ENCODE data around the gene SORCS2.

The SORCS2 gene

DNA sequence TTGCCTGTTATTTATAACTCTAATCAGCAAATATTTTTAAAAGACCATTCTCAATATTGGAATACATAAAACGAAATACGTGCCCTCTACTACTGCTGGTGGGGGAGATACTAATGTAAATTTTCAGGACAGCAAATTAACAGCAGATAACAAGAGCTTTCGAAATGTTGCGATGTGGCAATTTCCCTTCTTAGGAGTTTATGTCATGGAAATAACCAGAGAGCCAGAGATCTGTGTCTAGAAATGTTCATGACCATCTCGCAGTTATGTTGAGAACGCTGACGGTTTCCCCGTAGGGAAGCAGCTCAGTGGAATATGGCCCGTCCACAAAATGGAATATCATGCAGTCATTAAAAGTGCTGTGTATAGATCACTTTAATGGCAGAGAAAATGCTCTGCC is 480.8 kb downstream of the SORCS2 start:
- DNase-seq (ENCODE audit: low read depth): peak; percentile 37
- no peak overlapping the region for H3K4me3 ChIP-seq (ENCODE audit: low read depth, low read length)
- TF ChIP-seq, protein P1, sequence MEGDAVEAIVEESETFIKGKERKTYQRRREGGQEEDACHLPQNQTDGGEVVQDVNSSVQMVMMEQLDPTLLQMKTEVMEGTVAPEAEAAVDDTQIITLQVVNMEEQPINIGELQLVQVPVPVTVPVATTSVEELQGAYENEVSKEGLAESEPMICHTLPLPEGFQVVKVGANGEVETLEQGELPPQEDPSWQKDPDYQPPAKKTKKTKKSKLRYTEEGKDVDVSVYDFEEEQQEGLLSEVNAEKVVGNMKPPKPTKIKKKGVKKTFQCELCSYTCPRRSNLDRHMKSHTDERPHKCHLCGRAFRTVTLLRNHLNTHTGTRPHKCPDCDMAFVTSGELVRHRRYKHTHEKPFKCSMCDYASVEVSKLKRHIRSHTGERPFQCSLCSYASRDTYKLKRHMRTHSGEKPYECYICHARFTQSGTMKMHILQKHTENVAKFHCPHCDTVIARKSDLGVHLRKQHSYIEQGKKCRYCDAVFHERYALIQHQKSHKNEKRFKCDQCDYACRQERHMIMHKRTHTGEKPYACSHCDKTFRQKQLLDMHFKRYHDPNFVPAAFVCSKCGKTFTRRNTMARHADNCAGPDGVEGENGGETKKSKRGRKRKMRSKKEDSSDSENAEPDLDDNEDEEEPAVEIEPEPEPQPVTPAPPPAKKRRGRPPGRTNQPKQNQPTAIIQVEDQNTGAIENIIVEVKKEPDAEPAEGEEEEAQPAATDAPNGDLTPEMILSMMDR (conservative IDR thresholded peaks at IDR 0.05; ENCODE audit: low read depth, low read length): no peak

DNA sequence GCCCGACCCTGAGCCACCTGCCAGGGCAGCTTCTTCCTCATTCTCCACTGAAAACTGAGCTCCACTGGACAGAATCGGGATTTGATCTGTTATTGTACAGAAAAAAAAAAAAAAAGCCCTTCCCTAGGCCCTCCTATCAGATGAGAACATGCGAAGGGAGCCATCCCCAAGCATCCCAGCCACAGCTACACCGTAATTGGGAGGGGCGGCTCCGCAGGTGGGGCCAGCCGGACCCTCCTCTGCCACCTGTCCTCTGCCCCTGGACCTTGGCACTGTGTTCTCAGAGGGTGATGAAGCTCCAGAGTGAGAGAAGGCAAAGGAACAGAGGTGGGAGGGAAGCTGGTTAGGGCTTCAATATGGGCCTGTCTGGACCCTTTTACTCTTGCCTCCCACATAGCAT is 482.4 kb downstream of the SORCS2 start:
- TF ChIP-seq, protein P1 (conservative IDR thresholded peaks at IDR 0.05; ENCODE audit: low read depth, low read length): no peak
- no peak for DNase-seq (ENCODE audit: low read depth)

DNA sequence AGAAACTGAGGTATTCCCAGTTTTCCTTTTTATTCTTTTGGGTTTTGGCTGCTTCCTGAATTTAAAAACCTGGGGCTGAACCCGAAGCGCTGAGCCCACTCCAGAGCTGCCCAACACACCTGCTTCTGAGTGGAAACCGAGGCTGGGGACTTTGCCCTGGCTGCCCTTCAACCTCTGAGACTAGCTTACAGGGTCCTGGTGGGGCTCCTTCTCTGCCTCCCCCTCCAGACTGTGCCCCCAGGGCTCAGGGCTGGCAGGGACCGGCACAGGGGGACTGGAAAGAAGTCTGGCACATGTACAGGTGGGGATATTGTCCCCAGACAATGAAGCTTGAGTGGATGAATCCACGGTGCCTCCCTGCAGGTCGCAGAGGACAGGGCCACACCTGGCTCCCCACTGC is 482.8 kb downstream of the SORCS2 start:
- TF ChIP-seq, protein P1 (conservative IDR thresholded peaks at IDR 0.05; ENCODE audit: low read depth, low read length): no peak
- DNase-seq (ENCODE audit: low read depth): no peak
- no peak overlapping the region for H3K4me3 ChIP-seq (ENCODE audit: low read depth, low read length)

More for the DNA sequence above, 482.4 kb downstream of the SORCS2 start:
- H3K4me3 ChIP-seq (ENCODE audit: low read depth, low read length): no peak overlapping the region

DNA sequence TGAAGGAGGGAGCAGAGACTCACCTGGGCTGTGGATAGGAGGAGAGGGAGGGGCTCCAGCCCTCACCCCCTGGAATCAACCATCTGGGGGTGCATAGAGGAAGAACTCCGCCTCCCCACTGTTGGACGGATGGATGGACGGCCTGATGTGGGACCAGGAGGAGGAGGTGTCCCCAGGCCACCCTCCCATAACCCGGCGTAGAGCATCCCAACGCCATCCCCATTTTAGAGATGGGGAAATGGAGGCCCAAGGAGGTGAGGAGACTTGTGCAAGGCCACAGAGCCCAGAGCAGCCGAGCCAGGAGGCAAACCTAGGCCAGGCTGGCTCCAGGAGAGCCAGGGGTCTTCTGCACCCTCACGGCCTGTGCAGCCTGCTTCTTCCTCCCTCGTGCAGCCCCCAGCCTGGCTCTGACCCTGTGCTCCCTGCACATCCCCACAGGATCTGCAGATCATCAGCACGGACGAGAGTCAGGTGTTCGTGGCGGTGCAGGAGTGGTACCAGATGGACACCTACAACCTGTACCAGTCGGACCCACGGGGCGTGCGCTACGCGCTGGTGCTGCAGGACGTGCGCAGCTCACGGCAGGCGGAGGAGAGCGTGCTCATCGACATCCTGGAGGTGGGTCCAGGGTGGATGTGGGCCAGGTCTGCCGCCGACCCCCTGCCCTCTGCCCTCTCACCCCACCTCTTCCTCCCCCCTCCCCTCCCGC is 483.4 kb downstream of the SORCS2 start:
- TF ChIP-seq, protein P1 (conservative IDR thresholded peaks at IDR 0.05; ENCODE audit: low read depth, low read length): no peak
- no peak overlapping the region for H3K4me3 ChIP-seq (ENCODE audit: low read depth, low read length)
- no peak for DNase-seq (ENCODE audit: low read depth)

DNA sequence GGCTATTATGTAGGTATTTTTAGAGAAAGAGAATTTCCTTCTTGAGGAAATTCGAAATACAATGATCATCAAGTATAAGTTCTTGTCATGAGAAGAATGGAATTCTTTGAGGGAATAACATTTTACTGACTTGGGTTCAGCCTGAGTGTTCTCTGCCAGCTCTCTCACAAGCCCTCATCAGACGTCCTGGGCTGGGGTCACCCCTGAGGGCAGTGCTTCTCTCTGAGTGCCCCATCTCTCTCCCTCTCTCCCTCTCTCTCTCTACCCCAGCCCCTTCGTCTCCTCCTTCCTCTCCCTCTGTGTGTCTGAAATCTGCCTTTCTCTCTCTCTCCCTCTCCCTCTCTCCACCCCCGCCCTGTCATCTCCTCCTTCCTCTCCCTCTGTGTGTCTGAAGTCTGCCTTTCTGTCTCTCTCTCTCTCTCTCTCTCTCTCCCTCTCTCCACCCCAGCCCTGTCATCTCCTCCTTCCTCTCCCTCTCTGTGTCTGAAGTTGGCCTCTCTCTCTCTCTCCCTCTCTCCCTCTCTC is 484.1 kb downstream of the SORCS2 start:
- DNase-seq (ENCODE audit: low read depth): no peak
- no peak overlapping the region for H3K4me3 ChIP-seq (ENCODE audit: low read depth, low read length)
- TF ChIP-seq, protein P1 (conservative IDR thresholded peaks at IDR 0.05; ENCODE audit: low read depth, low read length): no peak

DNA sequence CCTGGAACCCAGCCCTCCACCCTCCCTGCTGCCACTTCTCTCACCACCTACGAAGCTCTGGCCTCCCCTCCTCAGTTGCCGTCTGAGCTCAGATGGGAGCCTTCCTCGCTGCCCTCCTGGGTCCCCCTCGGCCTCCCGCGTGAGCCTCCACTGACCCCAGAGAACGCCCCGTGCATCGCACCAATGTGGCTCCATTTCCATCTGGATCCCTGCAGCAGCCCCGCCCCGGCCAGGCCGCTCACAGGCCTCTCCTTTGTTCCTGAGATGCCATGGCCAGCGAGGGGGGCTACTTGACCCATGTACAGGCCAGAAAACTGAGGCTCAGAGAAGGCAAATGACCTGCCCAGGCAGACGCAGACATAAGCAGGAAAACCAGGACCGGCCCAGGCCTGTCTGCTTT is 484.7 kb downstream of the SORCS2 start:
- DNase-seq (ENCODE audit: low read depth): no peak

More for the DNA sequence above, 484.7 kb downstream of the SORCS2 start:
- TF ChIP-seq, protein P1 (conservative IDR thresholded peaks at IDR 0.05; ENCODE audit: low read depth, low read length): no peak
- no peak overlapping the region for H3K4me3 ChIP-seq (ENCODE audit: low read depth, low read length)

All from choroid plexus epithelial cell (primary cell).